ENCODE measurements around the gene EFHC1.

DNA sequence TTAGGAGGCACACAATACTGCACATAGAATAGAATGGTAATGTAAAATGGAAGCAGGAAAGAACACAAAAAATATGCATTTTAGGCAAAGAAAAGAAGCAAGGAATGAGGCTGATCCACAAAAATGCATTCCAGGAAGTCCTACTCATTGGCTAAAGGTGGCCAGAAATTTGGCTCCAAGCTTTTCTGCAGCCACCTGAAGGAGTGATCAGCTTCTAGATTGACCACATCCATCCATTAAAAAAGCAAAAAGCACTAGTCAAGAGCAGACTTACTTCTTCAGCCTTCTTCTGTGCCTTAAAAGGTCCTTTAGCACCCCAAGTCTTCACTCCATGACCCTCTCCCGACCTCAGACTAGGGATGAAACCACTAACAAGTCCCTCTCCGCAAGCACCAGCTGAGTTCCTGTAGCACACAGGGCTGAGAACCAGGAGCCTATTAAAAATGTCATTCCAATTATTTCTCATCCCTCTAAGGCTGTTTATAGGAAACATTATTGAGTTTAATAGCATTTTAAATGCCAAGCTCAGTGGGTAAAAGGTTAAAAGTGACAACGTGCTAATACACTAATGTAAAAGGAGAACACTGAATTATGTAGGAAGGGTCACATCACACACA, 120.3 kb downstream of the EFHC1 start:
- no peak for TF ChIP-seq POLR2AphosphoS5 (IDR thresholded peaks at IDR 0.05; ENCODE audit: low read depth)
- no peak for TF ChIP-seq CTCF (conservative IDR thresholded peaks at IDR 0.05; ENCODE audit: low read depth in 2 of 2)
- no peak for TF ChIP-seq EZH2 (IDR thresholded peaks at IDR 0.05; ENCODE audit: low read depth, unreplicated experiment)
- TF ChIP-seq, protein P1, sequence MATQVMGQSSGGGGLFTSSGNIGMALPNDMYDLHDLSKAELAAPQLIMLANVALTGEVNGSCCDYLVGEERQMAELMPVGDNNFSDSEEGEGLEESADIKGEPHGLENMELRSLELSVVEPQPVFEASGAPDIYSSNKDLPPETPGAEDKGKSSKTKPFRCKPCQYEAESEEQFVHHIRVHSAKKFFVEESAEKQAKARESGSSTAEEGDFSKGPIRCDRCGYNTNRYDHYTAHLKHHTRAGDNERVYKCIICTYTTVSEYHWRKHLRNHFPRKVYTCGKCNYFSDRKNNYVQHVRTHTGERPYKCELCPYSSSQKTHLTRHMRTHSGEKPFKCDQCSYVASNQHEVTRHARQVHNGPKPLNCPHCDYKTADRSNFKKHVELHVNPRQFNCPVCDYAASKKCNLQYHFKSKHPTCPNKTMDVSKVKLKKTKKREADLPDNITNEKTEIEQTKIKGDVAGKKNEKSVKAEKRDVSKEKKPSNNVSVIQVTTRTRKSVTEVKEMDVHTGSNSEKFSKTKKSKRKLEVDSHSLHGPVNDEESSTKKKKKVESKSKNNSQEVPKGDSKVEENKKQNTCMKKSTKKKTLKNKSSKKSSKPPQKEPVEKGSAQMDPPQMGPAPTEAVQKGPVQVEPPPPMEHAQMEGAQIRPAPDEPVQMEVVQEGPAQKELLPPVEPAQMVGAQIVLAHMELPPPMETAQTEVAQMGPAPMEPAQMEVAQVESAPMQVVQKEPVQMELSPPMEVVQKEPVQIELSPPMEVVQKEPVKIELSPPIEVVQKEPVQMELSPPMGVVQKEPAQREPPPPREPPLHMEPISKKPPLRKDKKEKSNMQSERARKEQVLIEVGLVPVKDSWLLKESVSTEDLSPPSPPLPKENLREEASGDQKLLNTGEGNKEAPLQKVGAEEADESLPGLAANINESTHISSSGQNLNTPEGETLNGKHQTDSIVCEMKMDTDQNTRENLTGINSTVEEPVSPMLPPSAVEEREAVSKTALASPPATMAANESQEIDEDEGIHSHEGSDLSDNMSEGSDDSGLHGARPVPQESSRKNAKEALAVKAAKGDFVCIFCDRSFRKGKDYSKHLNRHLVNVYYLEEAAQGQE (IDR thresholded peaks at IDR 0.05; ENCODE audit: unreplicated experiment), result no peak
- no peak for TF ChIP-seq ETS1 (IDR thresholded peaks at IDR 0.05)
- TF ChIP-seq JUNB (IDR thresholded peaks at IDR 0.05; ENCODE audit: unreplicated experiment), result no peak
- TF ChIP-seq EZH2phosphoT487 (IDR thresholded peaks at IDR 0.05; ENCODE audit: unreplicated experiment), result no peak
- no peak for TF ChIP-seq CREB1 (CRISPR knock-in tag; IDR thresholded peaks at IDR 0.05; ENCODE audit: low read depth)
- TF ChIP-seq NANOG (IDR thresholded peaks at IDR 0.05; ENCODE audit: borderline replicate concordance), result no peak
- TF ChIP-seq, protein P2, sequence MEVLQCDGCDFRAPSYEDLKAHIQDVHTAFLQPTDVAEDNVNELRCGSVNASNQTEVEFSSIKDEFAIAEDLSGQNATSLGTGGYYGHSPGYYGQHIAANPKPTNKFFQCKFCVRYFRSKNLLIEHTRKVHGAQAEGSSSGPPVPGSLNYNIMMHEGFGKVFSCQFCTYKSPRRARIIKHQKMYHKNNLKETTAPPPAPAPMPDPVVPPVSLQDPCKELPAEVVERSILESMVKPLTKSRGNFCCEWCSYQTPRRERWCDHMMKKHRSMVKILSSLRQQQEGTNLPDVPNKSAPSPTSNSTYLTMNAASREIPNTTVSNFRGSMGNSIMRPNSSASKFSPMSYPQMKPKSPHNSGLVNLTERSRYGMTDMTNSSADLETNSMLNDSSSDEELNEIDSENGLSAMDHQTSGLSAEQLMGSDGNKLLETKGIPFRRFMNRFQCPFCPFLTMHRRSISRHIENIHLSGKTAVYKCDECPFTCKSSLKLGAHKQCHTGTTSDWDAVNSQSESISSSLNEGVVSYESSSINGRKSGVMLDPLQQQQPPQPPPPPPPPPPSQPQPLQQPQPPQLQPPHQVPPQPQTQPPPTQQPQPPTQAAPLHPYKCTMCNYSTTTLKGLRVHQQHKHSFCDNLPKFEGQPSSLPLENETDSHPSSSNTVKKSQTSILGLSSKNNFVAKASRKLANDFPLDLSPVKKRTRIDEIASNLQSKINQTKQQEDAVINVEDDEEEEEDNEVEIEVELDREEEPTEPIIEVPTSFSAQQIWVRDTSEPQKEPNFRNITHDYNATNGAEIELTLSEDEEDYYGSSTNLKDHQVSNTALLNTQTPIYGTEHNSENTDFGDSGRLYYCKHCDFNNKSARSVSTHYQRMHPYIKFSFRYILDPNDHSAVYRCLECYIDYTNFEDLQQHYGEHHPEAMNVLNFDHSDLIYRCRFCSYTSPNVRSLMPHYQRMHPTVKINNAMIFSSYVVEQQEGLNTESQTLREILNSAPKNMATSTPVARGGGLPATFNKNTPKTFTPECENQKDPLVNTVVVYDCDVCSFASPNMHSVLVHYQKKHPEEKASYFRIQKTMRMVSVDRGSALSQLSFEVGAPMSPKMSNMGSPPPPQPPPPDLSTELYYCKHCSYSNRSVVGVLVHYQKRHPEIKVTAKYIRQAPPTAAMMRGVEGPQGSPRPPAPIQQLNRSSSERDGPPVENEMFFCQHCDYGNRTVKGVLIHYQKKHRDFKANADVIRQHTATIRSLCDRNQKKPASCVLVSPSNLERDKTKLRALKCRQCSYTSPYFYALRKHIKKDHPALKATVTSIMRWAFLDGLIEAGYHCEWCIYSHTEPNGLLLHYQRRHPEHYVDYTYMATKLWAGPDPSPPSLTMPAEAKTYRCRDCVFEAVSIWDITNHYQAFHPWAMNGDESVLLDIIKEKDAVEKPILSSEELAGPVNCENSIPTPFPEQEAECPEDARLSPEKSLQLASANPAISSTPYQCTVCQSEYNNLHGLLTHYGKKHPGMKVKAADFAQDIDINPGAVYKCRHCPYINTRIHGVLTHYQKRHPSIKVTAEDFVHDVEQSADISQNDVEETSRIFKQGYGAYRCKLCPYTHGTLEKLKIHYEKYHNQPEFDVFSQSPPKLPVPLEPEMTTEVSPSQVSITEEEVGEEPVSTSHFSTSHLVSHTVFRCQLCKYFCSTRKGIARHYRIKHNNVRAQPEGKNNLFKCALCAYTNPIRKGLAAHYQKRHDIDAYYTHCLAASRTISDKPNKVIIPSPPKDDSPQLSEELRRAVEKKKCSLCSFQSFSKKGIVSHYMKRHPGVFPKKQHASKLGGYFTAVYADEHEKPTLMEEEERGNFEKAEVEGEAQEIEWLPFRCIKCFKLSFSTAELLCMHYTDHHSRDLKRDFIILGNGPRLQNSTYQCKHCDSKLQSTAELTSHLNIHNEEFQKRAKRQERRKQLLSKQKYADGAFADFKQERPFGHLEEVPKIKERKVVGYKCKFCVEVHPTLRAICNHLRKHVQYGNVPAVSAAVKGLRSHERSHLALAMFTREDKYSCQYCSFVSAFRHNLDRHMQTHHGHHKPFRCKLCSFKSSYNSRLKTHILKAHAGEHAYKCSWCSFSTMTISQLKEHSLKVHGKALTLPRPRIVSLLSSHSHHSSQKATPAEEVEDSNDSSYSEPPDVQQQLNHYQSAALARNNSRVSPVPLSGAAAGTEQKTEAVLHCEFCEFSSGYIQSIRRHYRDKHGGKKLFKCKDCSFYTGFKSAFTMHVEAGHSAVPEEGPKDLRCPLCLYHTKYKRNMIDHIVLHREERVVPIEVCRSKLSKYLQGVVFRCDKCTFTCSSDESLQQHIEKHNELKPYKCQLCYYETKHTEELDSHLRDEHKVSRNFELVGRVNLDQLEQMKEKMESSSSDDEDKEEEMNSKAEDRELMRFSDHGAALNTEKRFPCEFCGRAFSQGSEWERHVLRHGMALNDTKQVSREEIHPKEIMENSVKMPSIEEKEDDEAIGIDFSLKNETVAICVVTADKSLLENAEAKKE (CRISPR knock-in tag; IDR thresholded peaks at IDR 0.05), result no peak
- no peak for TF ChIP-seq ZNF331 (CRISPR knock-in tag; IDR thresholded peaks at IDR 0.05; ENCODE audit: low read depth)
- TF ChIP-seq STAT1 (IDR thresholded peaks at IDR 0.05; ENCODE audit: unreplicated experiment), result no peak

Data from GM23338 (cell line).